GM19193 (cell line): ENCODE measurements around the gene TATDN2.

Experiments
- POLR2A ChIP-seq: IDR thresholded peaks from 4 replicates; pipeline ENCODE4 v1.6.1; 2011; ENCODE audit not compliant: insufficient read depth, insufficient read length; ENCODE audit errors: extremely low read depth

Gene TATDN2

GRCh38 chr3:10330319-10330718, 82.1 kb downstream of the TATDN2 start:
- TF ChIP-seq POLR2A, result no peak
